A549 (cell line): ENCODE measurements around the gene CARD11.

Source experiments
- BCL3 ChIP-seq: fragments of >200 bp; sonication (Bioruptor Twin); formaldehyde crosslinking; IDR thresholded peaks from 3 replicates; pipeline ENCODE4 v1.6.1; 2016
- CTCF ChIP-seq: fragments of >200 bp; sonication (Bioruptor Twin); formaldehyde crosslinking; IDR thresholded peaks from 3 replicates; pipeline ENCODE4 v1.5.1; 2016
- EP300 ChIP-seq, 2 experiments: fragments of >200 bp; sonication (Bioruptor Twin); formaldehyde crosslinking; IDR thresholded peaks; 2 replicates in 1 of 2; 3 replicates in 1 of 2; pipeline ENCODE4 v1.6.1; 2016 to 2017
- JUN ChIP-seq, 2 experiments: fragments of >200 bp; sonication (Bioruptor Twin); formaldehyde crosslinking; IDR thresholded peaks; 2 replicates in 1 of 2; 3 replicates in 1 of 2; pipeline ENCODE4 v1.6.1; 2016 to 2017
- JUNB ChIP-seq: fragments of >200 bp; sonication (Bioruptor Twin); formaldehyde crosslinking; IDR thresholded peaks from 2 replicates; pipeline ENCODE4 v1.6.1; 2016
- MAFK ChIP-seq: fragments of 450-650 bp; IDR thresholded peaks from 2 replicates; pipeline ENCODE4 v1.6.1; 2014; ENCODE audit not compliant: partially characterized antibody
- POLR2A ChIP-seq: IDR thresholded peaks from 2 replicates; pipeline ENCODE4 v1.6.1; 2012; ENCODE audit warnings: mild to moderate bottlenecking, low read length
- RCOR1 ChIP-seq: fragments of 150-350 bp; IDR thresholded peaks from 2 replicates; pipeline ENCODE4 v1.6.1; 2014; ENCODE audit warnings: antibody characterized with exemption, low read length, low read depth
- REST ChIP-seq: fragments of 200-600 bp; sonication (generic); IDR thresholded peaks from 2 replicates; pipeline ENCODE4 v1.6.1; 2016; ENCODE audit warnings: antibody characterized with exemption, mild to moderate bottlenecking, moderate library complexity
- SREBF2 ChIP-seq: fragments of 450-650 bp; IDR thresholded peaks from 2 replicates; pipeline ENCODE4 v1.6.1; 2014; ENCODE audit warnings: mild to moderate bottlenecking, moderate library complexity

- TF ChIP-seq CTCF (no peak), MAFK (no peak), POLR2A (no peak), BCL3 (no peak), SREBF2 (no peak), REST (no peak), EP300 (IDR thresholded peaks at IDR 0.05) (no peak), JUNB (no peak), RCOR1 (no peak), JUN (IDR thresholded peaks at IDR 0.05) (no peak)
Observed at GRCh38 chr7:3092468-3092867, 48.8 kb upstream of the CARD11 start.
